Mucosa of descending colon (tissue), 3 donors: ENCODE measurements around the gene ETV5. TPM values are rescaled to one million over a fixed set of nuclear protein-coding genes. Genes with fewer than 3 reads are reported as not detected.

Source experiments
- total RNA-seq, 3 donors: library from RNA; stranded (reverse); fragmentation: NEBNext Ultra II Directional in 2 of 3; extraction: Animal tissue kit (Norgen Biotek cat#: 25700) in 2 of 3; gene quantifications; one replicate each; pipeline versions ENCODE4 v1.2.1 to v1.2.4, GENCODE V29; 2021 to 2023
- donor health status: DM: no; HTN: no; CAD: no; lungs with moderate emphysema.
- donor health status: DM: no; HTN: no; CAD: no.
- donor health status: DM: no; HTN: yes; CAD: no.

ETV5 gene
- total RNA-seq, 3 donors from 2014 or later: 3.3 to 10.2 (median 9.2) TPM

Other genes starting within 250 kb of the ETV5 start
- 100 to 1,000 TPM in 1 of 3 donors, 10 to 100 TPM in 2; 77.0 to 121 (median 92.0) TPM for gene TRA2B, start 171.1 kb downstream of the ETV5 start, total RNA-seq